Heart right ventricle (tissue), 16 donors: ENCODE data around the gene MEIS3. TPM values are rescaled to one million over a fixed set of nuclear protein-coding genes. Genes with fewer than 3 reads are reported as not detected.

ENCODE experiments used
- ATAC-seq, 8 donors: fragments of 200-7000 bp; cut with Tn5 transposase; one replicate each; pipeline ENCODE4 v1.9.1; 2020; ENCODE audit warnings: mild to moderate bottlenecking in 8 of 8, moderate library complexity in 8 of 8, moderate number of reproducible peaks in 1 of 8
- DNase-seq, 2 donors: peaks; one replicate each; pipeline ENCODE4 v3.0.0-alpha.2; 2020
- H3K27ac ChIP-seq, 10 donors: fragments of 200-600 bp; sonication (generic) in 2 of 10; one replicate each; pipeline versions ENCODE4 v1.5.0 to v1.8.0; 2020 to 2022; ENCODE audit warnings: mild to moderate bottlenecking in 3 of 10
- H3K27me3 ChIP-seq, 7 donors: fragments of 200-600 bp; one replicate each; pipeline ENCODE4 v1.8.0; 2021 to 2022; ENCODE audit warnings: mild to moderate bottlenecking in 2 of 7
- H3K36me3 ChIP-seq, 9 donors: fragments of 200-600 bp; sonication (generic) in 1 of 9; one replicate each; pipeline versions ENCODE4 v1.5.0 to v1.8.0; 2020 to 2022; ENCODE audit warnings: mild to moderate bottlenecking in 2 of 9
- H3K4me1 ChIP-seq, 9 donors: fragments of 200-600 bp; sonication (generic) in 1 of 9; one replicate each; pipeline versions ENCODE4 v1.5.0 to v1.8.0; 2020 to 2022; ENCODE audit warnings: mild to moderate bottlenecking in 4 of 9
- H3K4me3 ChIP-seq, 10 donors: fragments of 200-600 bp; sonication (generic) in 2 of 10; one replicate each; pipeline versions ENCODE4 v1.5.0 to v1.8.0; 2020 to 2022; ENCODE audit warnings: mild to moderate bottlenecking in 7 of 10, moderate library complexity in 2 of 10
- H3K9me3 ChIP-seq, 11 donors: fragments of 200-600 bp in 10 of 11; sonication (generic) in 2 of 11; one replicate each; pipeline versions ENCODE4 v1.5.0 to v1.8.0; 2013 to 2022; ENCODE audit warnings: mild to moderate bottlenecking in 2 of 11, control low read depth in 1 of 11, moderate library complexity in 1 of 11
- WGBS, 2 donors: extraction: QIAGEN DNeasy Blood & Tissue Kit; methylation state at CpG; one replicate each; pipeline ENCODE4 v1.1.7; 2013; ENCODE audit warnings: inconsistent platforms in 1 of 2; 5-methylcytosine and 5-hydroxymethylcytosine counted together
- intact Hi-C, 10 donors: fragments of 100-400 bp; cut with DNase I; formaldehyde crosslinking; loops; one replicate each; pipeline versions ENCODE4 v1.11.1 to v1.14.2; 2022
- polyA plus RNA-seq, 2 donors: library from polyadenylated mRNA; stranded (reverse); fragments of 200-250 nt; gene quantifications; one replicate each; pipeline ENCODE4 v1.2.3, GENCODE V29; 2013
- total RNA-seq, 10 donors: library from RNA; stranded (reverse); fragmentation: NEBNext Ultra II Directional in 3 of 10; extraction: Animal tissue kit (Norgen Biotek cat#: 25700) in 3 of 10; gene quantifications; one replicate each; pipeline versions ENCODE4 v1.2.1 to v1.2.4, GENCODE V29; 2021 to 2023
- TF ChIP-seq, protein P1 (sequence below), 9 donors: fragments of 200-600 bp; sonication (generic) in 2 of 9; IDR thresholded peaks; one replicate each; pipeline versions ENCODE4 v1.5.0 to v1.8.0; 2021 to 2022; ENCODE audit warnings: antibody characterized with exemption in 9 of 9, mild to moderate bottlenecking in 5 of 9, moderate library complexity in 1 of 9
- donor health status: Arrhythmogenic right ventricular cardiomyopathy.
- donor health status: ischemic (EF 13 %, LVEDD 7.1; RV severe dilation, severe dysfunction).
- donor health status: healthy with polysubstance abuse.
- donor health status: DM: no; HTN: yes; CAD: no.
- donor health status: DM: no; HTN: no; CAD: no.
- donor health status: ischemic (EF 25% LVEDD 6.9; RV normal size, moderate dysfunction).
- donor health status: ischemic (EF 25% LVEDD 5.7; RV mildly dilated, moderate dysfunction).
- donor health status: healthy.
- donor health status: DM: yes; HTN: yes; CAD: no.
- donor health status: Ischemic cardiomyopathy.
- donor health status: ischemic (EF 35%, LVEDD 5.7; RV mildly dilated, moderate dysfunction).
- donor health status: nonischemic (EF 11% LVEDD 7.7; RV severe dilation, severe dysfunction).
- donor health status: DM: yes; HTN: yes; CAD: no.
- donor health status: PGD.
- donor health status: ischemic (EF 29% LVEDD 5.4; RV normal size, mild dysfunction).
- donor health status: nonischemic (EF 23%, LVEDD 6.1; RV moderate dilation, normal function).

The MEIS3 gene
- total and polyA plus RNA-seq, 12 donors, result 0.71 to 7.2 (median 2.5) TPM

DNA sequence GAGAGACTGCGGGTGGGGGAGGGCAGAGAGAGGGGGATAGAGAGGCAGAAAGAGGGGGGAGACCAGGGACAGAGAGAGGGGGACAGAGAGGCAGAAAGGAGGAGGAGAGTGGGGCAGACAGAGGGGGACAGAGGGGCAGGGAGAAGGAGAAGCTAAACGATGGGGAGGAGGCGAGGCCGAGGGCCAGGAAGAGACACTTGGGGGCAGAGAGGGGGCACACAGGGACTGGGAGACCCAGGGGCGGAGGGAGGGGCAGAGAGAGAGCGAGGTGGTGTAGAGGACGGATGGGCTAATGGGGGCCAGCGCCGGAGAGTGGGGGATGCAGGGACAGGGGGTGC, 666 bp downstream of the MEIS3 start:
- no peak overlapping the region for H3K27ac ChIP-seq
- 0 to 2% methylated on average over 7 to 9 of the region's 9 CpGs for WGBS, 2 donors
- peak overlapping the region in 9 of 10 donors; percentile 32 to 55 (median 46) for H3K4me3 ChIP-seq
- DNase-seq (no peak), ATAC-seq (no peak)
- peaks cover 7 to 95% (median 84%) of the 10 kb centered on the region in 7 donors for H3K27me3 ChIP-seq
- peaks cover 0 to 23% (median 4%) of the 10 kb centered on the region in 9 donors for H3K4me1 ChIP-seq
- H3K36me3 ChIP-seq, result no peaks in the 10 kb centered on the region
- intact Hi-C loops, result no loop called here
- no peaks in the 10 kb centered on the region for H3K9me3 ChIP-seq
- TF ChIP-seq, protein P1, sequence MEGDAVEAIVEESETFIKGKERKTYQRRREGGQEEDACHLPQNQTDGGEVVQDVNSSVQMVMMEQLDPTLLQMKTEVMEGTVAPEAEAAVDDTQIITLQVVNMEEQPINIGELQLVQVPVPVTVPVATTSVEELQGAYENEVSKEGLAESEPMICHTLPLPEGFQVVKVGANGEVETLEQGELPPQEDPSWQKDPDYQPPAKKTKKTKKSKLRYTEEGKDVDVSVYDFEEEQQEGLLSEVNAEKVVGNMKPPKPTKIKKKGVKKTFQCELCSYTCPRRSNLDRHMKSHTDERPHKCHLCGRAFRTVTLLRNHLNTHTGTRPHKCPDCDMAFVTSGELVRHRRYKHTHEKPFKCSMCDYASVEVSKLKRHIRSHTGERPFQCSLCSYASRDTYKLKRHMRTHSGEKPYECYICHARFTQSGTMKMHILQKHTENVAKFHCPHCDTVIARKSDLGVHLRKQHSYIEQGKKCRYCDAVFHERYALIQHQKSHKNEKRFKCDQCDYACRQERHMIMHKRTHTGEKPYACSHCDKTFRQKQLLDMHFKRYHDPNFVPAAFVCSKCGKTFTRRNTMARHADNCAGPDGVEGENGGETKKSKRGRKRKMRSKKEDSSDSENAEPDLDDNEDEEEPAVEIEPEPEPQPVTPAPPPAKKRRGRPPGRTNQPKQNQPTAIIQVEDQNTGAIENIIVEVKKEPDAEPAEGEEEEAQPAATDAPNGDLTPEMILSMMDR (IDR thresholded peaks at IDR 0.05), result no peak

DNA sequence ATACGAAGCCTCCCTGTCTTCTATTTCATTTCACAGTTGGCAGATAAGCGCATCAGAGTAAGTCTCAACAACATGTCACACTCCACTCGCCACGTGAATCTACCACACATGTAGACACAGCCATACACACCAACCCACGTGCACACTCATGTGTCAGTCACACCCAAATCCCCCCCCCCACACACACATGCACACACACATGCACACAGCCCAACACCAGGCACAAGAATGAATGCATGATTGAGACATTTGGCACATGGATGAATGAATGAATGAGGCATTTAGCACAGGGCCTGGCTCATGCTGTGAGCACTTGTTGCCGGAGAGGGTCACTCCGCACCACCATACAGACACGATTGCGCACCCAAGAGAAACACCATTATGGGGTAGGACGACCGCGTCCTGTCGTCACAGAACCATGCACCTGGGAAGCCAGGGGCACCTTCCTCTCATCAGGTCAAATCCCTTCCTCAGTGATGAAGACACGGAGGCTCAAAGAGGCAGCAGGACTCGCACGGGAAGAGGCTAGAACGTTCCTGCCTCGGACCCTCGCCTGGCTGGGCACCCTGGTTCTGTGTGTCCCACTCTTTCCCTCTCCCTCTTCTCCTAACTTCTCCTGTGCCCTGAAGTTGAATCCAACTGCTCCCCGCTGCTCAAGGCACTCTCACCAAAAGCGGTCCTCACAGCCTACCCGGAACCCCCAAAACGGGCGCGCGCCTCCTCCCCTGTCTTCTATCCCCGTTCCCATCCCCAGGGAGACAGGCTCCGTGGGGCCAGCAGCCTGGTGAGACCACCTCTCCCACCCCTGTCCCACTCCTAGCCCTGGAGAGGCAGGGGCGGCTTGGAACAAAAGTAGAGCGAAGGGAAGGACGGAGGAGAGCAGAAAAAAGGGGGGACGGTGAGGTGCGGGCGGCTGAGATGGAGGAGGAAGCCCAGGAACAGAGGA, 1.3 kb downstream of the MEIS3 start:
- ATAC-seq, result peak in 2 of 8 donors; percentile 16 to 21
- Histone ChIP-seq H3K27me3 (peaks cover 7 to 93% (median 82%) of the 10 kb centered on the region in 7 donors), H3K4me3 (peak overlapping the region in 8 of 10 donors; percentile 26 to 55 (median 47)), H3K9me3 (no peaks in the 10 kb centered on the region), H3K4me1 (peaks cover 0 to 23% (median 4%) of the 10 kb centered on the region in 9 donors), H3K36me3 (no peaks in the 10 kb centered on the region), H3K27ac (no peak overlapping the region)
- TF ChIP-seq, protein P1 (IDR thresholded peaks at IDR 0.05), result no peak
- 4 to 5% methylated on average over 34 of the region's 34 CpGs for WGBS, 2 donors
- no peak for DNase-seq
- intact Hi-C loops, result no loop called here

- Histone ChIP-seq H3K9me3 (no peaks in the 10 kb centered on the region), H3K27ac (no peak overlapping the region), H3K36me3 (no peaks in the 10 kb centered on the region), H3K4me3 (no peak overlapping the region), H3K4me1 (peaks cover 0 to 23% (median 4%) of the 10 kb centered on the region in 9 donors), H3K27me3 (peaks cover 7 to 88% (median 78%) of the 10 kb centered on the region in 7 donors)
- ATAC-seq (peak in 1 of 8 donors; percentile 5), DNase-seq (no peak)
- TF ChIP-seq, protein P1 (IDR thresholded peaks at IDR 0.05), result no peak
- intact Hi-C loops, result no loop called here
- whole genome bisulfite sequencing, 2 donors, result 12 to 24% methylated on average over 18 of the region's 18 CpGs
These were observed 2.1 kb downstream of the MEIS3 start for GRCh38 chr19:47417107-47417745.

DNA sequence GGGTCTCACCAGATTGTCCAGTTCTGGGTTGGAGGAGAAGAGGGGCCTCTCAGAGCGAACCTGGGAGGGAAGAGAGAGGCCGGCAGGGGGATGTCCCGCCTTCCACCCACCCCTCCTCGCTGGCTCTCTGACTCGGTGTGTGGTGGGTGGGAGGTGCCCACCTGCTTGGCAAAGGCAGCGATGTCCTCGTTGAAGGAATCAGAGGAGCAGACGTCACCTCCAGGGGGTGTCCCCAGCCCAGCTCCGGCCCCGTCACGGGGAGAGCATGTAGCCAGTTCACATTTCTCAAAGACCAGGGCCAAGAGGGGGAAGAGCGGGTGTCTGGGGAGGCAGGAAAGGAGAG, 2.7 kb downstream of the MEIS3 start:
- ATAC-seq (no peak), DNase-seq (no peak)
- Histone ChIP-seq H3K9me3 (no peaks in the 10 kb centered on the region), H3K36me3 (no peaks in the 10 kb centered on the region), H3K27ac (no peak overlapping the region), H3K27me3 (peaks cover 7 to 88% (median 74%) of the 10 kb centered on the region in 7 donors), H3K4me3 (no peak overlapping the region), H3K4me1 (peaks cover 0 to 17% (median 4%) of the 10 kb centered on the region in 9 donors)
- TF ChIP-seq, protein P1 (IDR thresholded peaks at IDR 0.05), result no peak
- intact Hi-C loops, result no loop called here
- 45 to 56% methylated on average over 12 of the region's 12 CpGs for WGBS, 2 donors
